ENCODE data around the gene IL18R1.

Gene IL18R1

GRCh38 chr2:102386004-102386403 is 30.4 kb downstream of the IL18R1 start:
- no peak overlapping the region for H3K4me3 ChIP-seq (ENCODE audit: low read depth, low read length)
- no peak for TF ChIP-seq CTCF (IDR thresholded peaks at IDR 0.05; ENCODE audit: control insufficient read depth, extremely low read depth, insufficient read depth)
- no peak for DNase-seq (ENCODE audit: low read depth)

- H3K4me3 ChIP-seq (ENCODE audit: low read depth, low read length) = no peak overlapping the region
- no peak for TF ChIP-seq CTCF (IDR thresholded peaks at IDR 0.05; ENCODE audit: control insufficient read depth, extremely low read depth, insufficient read depth)
- no peak for DNase-seq (ENCODE audit: low read depth)
Observed at GRCh38 chr2:102386867-102387541, 31.4 kb downstream of the IL18R1 start.

GRCh38 chr2:102387763-102388546 is 32.4 kb downstream of the IL18R1 start:
- H3K4me3 ChIP-seq (ENCODE audit: low read depth, low read length) = no peak overlapping the region
- no peak for TF ChIP-seq CTCF (IDR thresholded peaks at IDR 0.05; ENCODE audit: control insufficient read depth, extremely low read depth, insufficient read depth)
- no peak for DNase-seq (ENCODE audit: low read depth)

- no peak for TF ChIP-seq CTCF (IDR thresholded peaks at IDR 0.05; ENCODE audit: control insufficient read depth, extremely low read depth, insufficient read depth)
- DNase-seq (ENCODE audit: low read depth) = no peak
- no peak overlapping the region for H3K4me3 ChIP-seq (ENCODE audit: low read depth, low read length)
Observed at GRCh38 chr2:102391565-102391964, 36.0 kb downstream of the IL18R1 start.

GRCh38 chr2:102392096-102392495 is 36.5 kb downstream of the IL18R1 start:
- no peak for DNase-seq (ENCODE audit: low read depth)
- no peak overlapping the region for H3K4me3 ChIP-seq (ENCODE audit: low read depth, low read length)
- no peak for TF ChIP-seq CTCF (IDR thresholded peaks at IDR 0.05; ENCODE audit: control insufficient read depth, extremely low read depth, insufficient read depth)

- no peak overlapping the region for H3K4me3 ChIP-seq (ENCODE audit: low read depth, low read length)
- TF ChIP-seq CTCF (IDR thresholded peaks at IDR 0.05; ENCODE audit: control insufficient read depth, extremely low read depth, insufficient read depth) = no peak
- no peak for DNase-seq (ENCODE audit: low read depth)
Observed at GRCh38 chr2:102392942-102393341, 37.3 kb downstream of the IL18R1 start.

All from LNCaP clone FGC (cell line).